NB4 (cell line): Measurements from ENCODE around the gene METTL22.

Experiments used
- DNase-seq: peaks from one replicate; pipeline ENCODE4 v3.0.0; 2010; ENCODE audit warnings: low read depth
- H3K4me3 ChIP-seq: one replicate; pipeline ENCODE4 v1.5.1; 2011; ENCODE audit warnings: mild to moderate bottlenecking, low read depth, low read length, moderate library complexity
- CTCF ChIP-seq: IDR thresholded peaks from one replicate; pipeline ENCODE4 v1.5.1; 2012; ENCODE audit warnings: low read depth, low read length
- MYC ChIP-seq: IDR thresholded peaks from 2 replicates; pipeline ENCODE4 v1.6.1; 2011; ENCODE audit warnings: low read depth, low read length
- POLR2A ChIP-seq: IDR thresholded peaks from 2 replicates; pipeline ENCODE4 v1.6.1; 2011; ENCODE audit warnings: mild to moderate bottlenecking; ENCODE audit not compliant: insufficient read length; ENCODE audit errors: extremely low read depth
- TF ChIP-seq, protein P1 (sequence below): IDR thresholded peaks from 2 replicates; pipeline ENCODE4 v1.6.1; 2011; ENCODE audit warnings: low read depth, low read length

METTL22 gene

DNA sequence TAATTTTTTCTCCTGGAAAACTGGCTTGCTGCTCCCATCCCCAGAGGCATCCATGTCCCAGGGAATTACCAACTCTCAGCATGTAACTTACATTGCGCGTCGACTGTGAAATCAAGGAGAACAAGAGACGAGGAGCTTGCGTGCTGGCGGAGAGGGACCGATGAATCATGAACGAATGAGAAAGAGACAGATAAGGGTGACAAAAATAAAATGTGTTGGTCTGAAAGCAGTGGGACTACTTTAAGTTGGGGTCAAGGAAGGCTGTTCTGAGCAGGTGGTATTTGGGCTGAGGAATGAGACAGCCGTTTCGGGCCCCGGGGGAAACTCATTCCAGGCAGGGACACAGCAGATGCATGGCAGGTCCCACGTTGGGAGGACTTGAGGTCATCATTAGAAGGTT lies 75.4 kb downstream of the METTL22 start:
- DNase-seq, result no peak
- no peak overlapping the region for H3K4me3 ChIP-seq
- TF ChIP-seq CTCF, result no peak
- TF ChIP-seq, protein P1, sequence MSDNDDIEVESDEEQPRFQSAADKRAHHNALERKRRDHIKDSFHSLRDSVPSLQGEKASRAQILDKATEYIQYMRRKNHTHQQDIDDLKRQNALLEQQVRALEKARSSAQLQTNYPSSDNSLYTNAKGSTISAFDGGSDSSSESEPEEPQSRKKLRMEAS, result no peak
- no peak for TF ChIP-seq POLR2A
- no peak for TF ChIP-seq MYC

DNA sequence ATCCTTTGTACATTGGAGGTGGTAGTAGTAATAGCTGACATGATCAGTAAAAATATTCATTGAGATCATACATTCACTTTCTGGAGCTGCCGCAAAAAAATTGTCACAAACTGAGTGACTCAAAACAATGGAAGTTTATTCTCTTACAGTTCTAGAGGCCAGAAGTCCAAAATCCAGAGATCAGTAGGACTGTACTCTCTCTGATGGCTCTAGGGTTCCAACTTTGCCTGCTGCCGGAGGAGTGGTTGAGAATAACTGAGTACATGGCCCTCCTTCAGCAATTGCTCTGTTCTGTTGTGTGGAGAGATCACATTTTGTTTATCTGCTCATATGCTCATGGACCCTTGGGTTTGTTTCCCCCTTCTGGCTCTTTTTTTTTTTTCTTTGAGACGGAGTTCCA lies 76.5 kb downstream of the METTL22 start:
- no peak overlapping the region for H3K4me3 ChIP-seq
- no peak for DNase-seq
- no peak for TF ChIP-seq CTCF
- TF ChIP-seq, protein P1, result no peak
- no peak for TF ChIP-seq MYC
- TF ChIP-seq POLR2A, result no peak
